ENCODE data around the gene CYP24A1. TPM values are rescaled to one million over a fixed set of nuclear protein-coding genes. Genes with fewer than 3 reads are reported as not detected.

Gene CYP24A1
- total and polyA plus RNA-seq, 2 donors (not counting 3 experiments of a cell fraction or from before 2014, with no cell fraction given) = not detected

- Histone ChIP-seq H3K36me3 (ENCODE audit: control insufficient read depth in 2 of 2, extremely low read depth in 1 of 2, insufficient read depth in 2 of 2, low read length in 2 of 2) (no peaks in the 10 kb centered on the region), H3K4me1 (ENCODE audit: control insufficient read depth, extremely low read depth, insufficient read depth, low read length) (no peaks in the 10 kb centered on the region), H3K27me3 (ENCODE audit: control insufficient read depth in 2 of 2, insufficient read depth in 2 of 2, low read length in 2 of 2) (no peaks in the 10 kb centered on the region), H3K9me1 (replicated peaks; ENCODE audit: control insufficient read depth, extremely low read depth, insufficient read depth, low read length) (no peaks in the 10 kb centered on the region), H2AFZ (ENCODE audit: low read depth, low read length) (no peak overlapping the region), H3K4me2 (ENCODE audit: insufficient read depth, low read length) (no peak overlapping the region), H4K20me1 (replicated peaks; ENCODE audit: control insufficient read depth, extremely low read depth, insufficient read depth, low read length) (no peaks in the 10 kb centered on the region), H3K9ac (replicated peaks; ENCODE audit: extremely low read depth, insufficient read depth, low read length) (no peak overlapping the region), H3K27ac (ENCODE audit: insufficient read depth, low read depth, low read length) (no peak overlapping the region), H3K9me3 (replicated peaks; ENCODE audit: control insufficient read depth, insufficient read depth, low read length) (no peaks in the 10 kb centered on the region), H3K79me2 (ENCODE audit: control insufficient read depth, insufficient read depth, low read length) (no peaks in the 10 kb centered on the region), H3K4me3 (replicated peaks in 1 of 3; ENCODE audit: insufficient read depth in 1 of 3, low read depth in 1 of 3, low read length in 3 of 3) (no peak overlapping the region)
- ChIA-PET POLR2A (no interaction called here), CTCF (interaction anchor here (0.9 kb wide), 1 partner anchor 92 kb away, joined by 4 read pairs; no protein-coding TSS in a partner anchor)
- FAIRE-seq = no peak
- intact Hi-C loops (cut with micrococcal nuclease) = no loop called here
- dilution Hi-C loops (cut with MboI; ENCODE audit: extremely low pct_ligation_motif_present, low sequenced_read_pairs) = no loop called here
- no peak for DNase-seq (ENCODE audit: low read depth, low spot score)
- no TSS peak for BruUV-seq (replicated peaks)
- TF ChIP-seq, protein P1, sequence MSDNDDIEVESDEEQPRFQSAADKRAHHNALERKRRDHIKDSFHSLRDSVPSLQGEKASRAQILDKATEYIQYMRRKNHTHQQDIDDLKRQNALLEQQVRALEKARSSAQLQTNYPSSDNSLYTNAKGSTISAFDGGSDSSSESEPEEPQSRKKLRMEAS (IDR thresholded peaks at IDR 0.05; ENCODE audit: insufficient read depth, insufficient read length) = no peak
- TF ChIP-seq JUN (IDR thresholded peaks at IDR 0.05; ENCODE audit: borderline replicate concordance, insufficient read depth, insufficient read length, low read depth) (no peak), GATA2 (IDR thresholded peaks at IDR 0.05; ENCODE audit: insufficient read depth, insufficient read length, low read depth, low read length) (no peak), POLR2AphosphoS5 (IDR thresholded peaks at IDR 0.05; ENCODE audit: insufficient read depth, low read depth, low read length) (no peak), FOS (IDR thresholded peaks at IDR 0.05; ENCODE audit: borderline replicate concordance, insufficient read depth, low read length) (no peak), MYC (IDR thresholded peaks at IDR 0.05; ENCODE audit: low read depth, low read length) (no peak), POLR2A (IDR thresholded peaks at IDR 0.05; ENCODE audit: low read depth, low read length) (no peak), EZH2 (IDR thresholded peaks at IDR 0.05; ENCODE audit: borderline replicate concordance, low read depth, low read length, severe bottlenecking) (no peak), CTCF (IDR thresholded peaks at IDR 0.05; ENCODE audit: extremely low read depth in 1 of 2, insufficient read depth in 1 of 2, low read depth in 1 of 2, low read length in 2 of 2) (no peak)
These were observed 21.1 kb upstream of the CYP24A1 start for GRCh38 chr20:54194724-54195438.
